HG03571 (cell line): ENCODE measurements around the gene QDPR.
"Not testable (repeated sequence)": the region's sequence is repeated elsewhere in the genome, so short reads cannot be mapped to it uniquely, and the experiment has no call there.

ENCODE experiments used
- ATAC-seq: cut with Tn5 transposase; IDR thresholded peaks from one replicate; pipeline ENCODE4 v1.9.1; 2021; ENCODE audit not compliant: unreplicated experiment

Gene QDPR

GRCh38 chr4:17511950-17512795 is at the start of gene QDPR:
QDPR (minus strand) TSS chr4:17512090; CDS start chr4:17512054, 36 bp downstream.
- ATAC-seq: peak; percentile 95

- ATAC-seq: no peak
These were observed 49.5 kb upstream of the QDPR start for GRCh38 chr4:17561195-17561909.

- no peak for ATAC-seq
These were observed 48.3 kb upstream of the QDPR start for GRCh38 chr4:17560065-17560673.

GRCh38 chr4:17559709-17560048 is 47.8 kb upstream of the QDPR start:
- ATAC-seq: no peak

GRCh38 chr4:17558941-17559708 is 47.2 kb upstream of the QDPR start:
- ATAC-seq: no peak

- ATAC-seq: no peak
These were observed 46.0 kb upstream of the QDPR start for GRCh38 chr4:17557880-17558279.

GRCh38 chr4:17556498-17556897 is 44.6 kb upstream of the QDPR start:
- ATAC-seq: no peak

GRCh38 chr4:17554568-17554967 is 42.7 kb upstream of the QDPR start:
- ATAC-seq: no peak

GRCh38 chr4:17552427-17552826 is 40.5 kb upstream of the QDPR start:
- no peak for ATAC-seq

GRCh38 chr4:17550549-17550948 is 38.7 kb upstream of the QDPR start:
- no peak for ATAC-seq

- ATAC-seq: no peak
These were observed 34.8 kb upstream of the QDPR start for GRCh38 chr4:17546678-17547077.

GRCh38 chr4:17546222-17546621 is 34.3 kb upstream of the QDPR start:
- ATAC-seq: no peak

GRCh38 chr4:17545374-17546140 is 33.7 kb upstream of the QDPR start:
- no peak for ATAC-seq

- ATAC-seq: no peak
These were observed 32.9 kb upstream of the QDPR start for GRCh38 chr4:17544831-17545234.

GRCh38 chr4:17544205-17544604 is 32.3 kb upstream of the QDPR start:
- no peak for ATAC-seq

- ATAC-seq: not testable (repeated sequence)
These were observed 25.2 kb upstream of the QDPR start for GRCh38 chr4:17537060-17537459.

- no peak for ATAC-seq
These were observed 24.0 kb upstream of the QDPR start for GRCh38 chr4:17535906-17536305.

GRCh38 chr4:17535242-17535641 is 23.4 kb upstream of the QDPR start:
- no peak for ATAC-seq

- no peak for ATAC-seq
These were observed 22.8 kb upstream of the QDPR start for GRCh38 chr4:17534705-17535104.

GRCh38 chr4:17531538-17532285 is 19.8 kb upstream of the QDPR start:
- no peak for ATAC-seq
